Endothelial cell of umbilical vein (primary cell): Measurements from ENCODE around the gene ARHGAP18. TPM values are rescaled to one million over a fixed set of nuclear protein-coding genes. Genes with fewer than 3 reads are reported as not detected.

ENCODE experiments used
- BruUV-seq: library from RNA; stranded (reverse); fragments of 400-500 nt; replicated peaks from 2 replicates; lab custom pipeline; 2021; lab: Mats Ljungman, UMichigan
- CTCF ChIA-PET: fragments of 300-600, 350-600 bp; sonication (Branson Sonifier 250); formaldehyde crosslinking; loops from one replicate; lab custom pipeline; 2021; ENCODE audit warnings: antibody characterized with exemption, inconsistent platforms; lab: Charles Lee
- POLR2A ChIA-PET: fragments of 300-600, 350-600 bp; sonication (Branson Sonifier 250); formaldehyde crosslinking; loops from one replicate; lab custom pipeline; 2021; ENCODE audit warnings: antibody characterized with exemption, inconsistent platforms; lab: Charles Lee
- DNase-seq: peaks from one replicate; pipeline ENCODE4 v3.0.0-alpha.2; 2011; ENCODE audit warnings: low read depth, low spot score
- FAIRE-seq: peaks from 2 replicates; lab custom pipeline; 2011; peaks lifted over from hg19 to GRCh38; lab: Jason Lieb, UNC
- H2AFZ ChIP-seq: 2 replicates; pipeline ENCODE4 v1.6.0; 2012; ENCODE audit warnings: low read depth, low read length, control low read depth, inconsistent platforms
- H3K27ac ChIP-seq: 2 replicates; pipeline ENCODE4 v1.5.1; 2011; ENCODE audit warnings: low read depth, mild to moderate bottlenecking, control low read depth, low read length, moderate library complexity; ENCODE audit not compliant: insufficient read depth
- H3K27me3 ChIP-seq, 2 experiments: 2 replicates each; pipeline versions ENCODE4 v1.6.0 to v1.6.1; 2011; ENCODE audit warnings: low read length in 2 of 2, mixed read lengths in 1 of 2; ENCODE audit not compliant: control insufficient read depth in 2 of 2, insufficient read depth in 2 of 2
- H3K36me3 ChIP-seq, 2 experiments: 2 replicates in 1 of 2; 3 replicates in 1 of 2; pipeline ENCODE4 v1.5.1; 2011; ENCODE audit warnings: low read length in 2 of 2, mild to moderate bottlenecking in 1 of 2, moderate library complexity in 1 of 2; ENCODE audit not compliant: control insufficient read depth in 2 of 2, insufficient read depth in 2 of 2; ENCODE audit errors: extremely low read depth in 1 of 2
- H3K4me1 ChIP-seq: 3 replicates; pipeline ENCODE4 v1.5.1; 2011; ENCODE audit warnings: mild to moderate bottlenecking, low read length; ENCODE audit not compliant: control insufficient read depth, insufficient read depth; ENCODE audit errors: extremely low read depth
- H3K4me2 ChIP-seq: 2 replicates; pipeline ENCODE4 v1.6.1; 2011; ENCODE audit warnings: low read length, control low read depth, mixed read lengths; ENCODE audit not compliant: insufficient read depth
- H3K4me3 ChIP-seq, 3 experiments: fragments of 200-600 bp in 1 of 3; sonication (generic), shearing (Covaris generic) in 1 of 3; replicated peaks in 1 of 3; 2 replicates each; pipeline ENCODE4 v1.5.1; 2011 to 2016; ENCODE audit warnings: control low read depth in 3 of 3, low read length in 3 of 3, mild to moderate bottlenecking in 2 of 3, inconsistent platforms in 1 of 3, low read depth in 1 of 3, moderate library complexity in 1 of 3; ENCODE audit not compliant: insufficient read depth in 1 of 3
- H3K79me2 ChIP-seq: 2 replicates; pipeline ENCODE4 v1.6.0; 2012; ENCODE audit warnings: low read length, inconsistent platforms; ENCODE audit not compliant: control insufficient read depth, insufficient read depth
- H3K9ac ChIP-seq: replicated peaks from 2 replicates; pipeline ENCODE3; 2011; ENCODE audit warnings: low read length, control low read depth; ENCODE audit not compliant: insufficient read depth; ENCODE audit errors: extremely low read depth
- H3K9me1 ChIP-seq: replicated peaks from 3 replicates; pipeline ENCODE4 v1.6.0; 2011; ENCODE audit warnings: mild to moderate bottlenecking, low read length; ENCODE audit not compliant: control insufficient read depth, insufficient read depth; ENCODE audit errors: extremely low read depth
- H3K9me3 ChIP-seq: replicated peaks from 2 replicates; pipeline ENCODE4 v1.5.1; 2012; ENCODE audit warnings: low read length, inconsistent platforms; ENCODE audit not compliant: control insufficient read depth, insufficient read depth
- H4K20me1 ChIP-seq: replicated peaks from 2 replicates; pipeline ENCODE3; 2011; ENCODE audit warnings: mild to moderate bottlenecking, low read length; ENCODE audit not compliant: control insufficient read depth, insufficient read depth; ENCODE audit errors: extremely low read depth
- EZH2 ChIP-seq: IDR thresholded peaks from 2 replicates; pipeline ENCODE4 v1.6.1; 2012; ENCODE audit warnings: borderline replicate concordance, low read depth, mild to moderate bottlenecking, moderate library complexity, low read length, inconsistent platforms; ENCODE audit not compliant: severe bottlenecking
- FOS ChIP-seq: IDR thresholded peaks from 2 replicates; pipeline ENCODE4 v1.6.1; 2011; ENCODE audit warnings: mild to moderate bottlenecking, low read length, moderate library complexity, borderline replicate concordance; ENCODE audit not compliant: insufficient read depth
- GATA2 ChIP-seq: IDR thresholded peaks from 2 replicates; pipeline ENCODE4 v1.7.0; 2011; ENCODE audit warnings: low read depth, mild to moderate bottlenecking, moderate library complexity, mixed read lengths, low read length; ENCODE audit not compliant: insufficient read length, insufficient read depth
- JUN ChIP-seq: IDR thresholded peaks from 2 replicates; pipeline ENCODE4 v1.6.1; 2011; ENCODE audit warnings: borderline replicate concordance, low read depth; ENCODE audit not compliant: insufficient read length, insufficient read depth
- MYC ChIP-seq: IDR thresholded peaks from one replicate; pipeline ENCODE4 v1.6.1; 2011; ENCODE audit warnings: mild to moderate bottlenecking, low read depth, low read length
- POLR2A ChIP-seq: IDR thresholded peaks from 2 replicates; pipeline ENCODE4 v1.6.1; 2012; ENCODE audit warnings: low read depth, mild to moderate bottlenecking, control low read depth, low read length
- POLR2AphosphoS5 ChIP-seq: IDR thresholded peaks from 2 replicates; pipeline ENCODE4 v1.6.1; 2012; ENCODE audit warnings: low read depth, mild to moderate bottlenecking, control low read depth, low read length, moderate library complexity; ENCODE audit not compliant: insufficient read depth
- dilution Hi-C: fragments of 300-500 bp; cut with MboI; formaldehyde crosslinking; loops from one replicate; pipeline ENCODE4 v1.15.0; 2019; ENCODE audit warnings: low sequenced_read_pairs; ENCODE audit not compliant: extremely low pct_ligation_motif_present
- intact Hi-C: fragments of 100-400 bp; cut with micrococcal nuclease; formaldehyde crosslinking; loops from one replicate; pipeline ENCODE4 v1.10.0; 2022
- polyA plus RNA-seq, 4 experiments: library from polyadenylated mRNA; depleted of rRNA in 3 of 4; stranded (reverse) in 3 of 4; unstranded in 1 of 4; fragments of >200 nt; gene quantifications; 2 replicates each; pipeline versions ENCODE4 v1.2.1 to v1.2.3, GENCODE V29; 2011 to 2012; ENCODE audit warnings: missing spikeins in 1 of 4
- total RNA-seq: library from RNA; stranded (reverse); gene quantifications from 2 replicates; pipeline ENCODE4 v1.2.3, GENCODE V29; 2021
- TF ChIP-seq, protein P1 (sequence below), 2 donors: IDR thresholded peaks; 1 replicate in 1 of 2; 2 replicates in 1 of 2; pipeline ENCODE4 v1.5.1; 2011; ENCODE audit warnings: low read length in 2 of 2, mild to moderate bottlenecking in 2 of 2, moderate library complexity in 2 of 2, control low read depth in 1 of 2, inconsistent platforms in 1 of 2, low read depth in 1 of 2; ENCODE audit not compliant: insufficient read depth in 1 of 2; ENCODE audit errors: extremely low read depth in 1 of 2
- TF ChIP-seq, protein P2 (sequence below): IDR thresholded peaks from 2 replicates; pipeline ENCODE4 v1.6.1; 2011; ENCODE audit not compliant: insufficient read depth, insufficient read length

ARHGAP18 gene
- total and polyA plus RNA-seq, 2 donors (not counting 3 experiments of a cell fraction or from before 2014, with no cell fraction given): 13.1 to 86.1 TPM

DNA sequence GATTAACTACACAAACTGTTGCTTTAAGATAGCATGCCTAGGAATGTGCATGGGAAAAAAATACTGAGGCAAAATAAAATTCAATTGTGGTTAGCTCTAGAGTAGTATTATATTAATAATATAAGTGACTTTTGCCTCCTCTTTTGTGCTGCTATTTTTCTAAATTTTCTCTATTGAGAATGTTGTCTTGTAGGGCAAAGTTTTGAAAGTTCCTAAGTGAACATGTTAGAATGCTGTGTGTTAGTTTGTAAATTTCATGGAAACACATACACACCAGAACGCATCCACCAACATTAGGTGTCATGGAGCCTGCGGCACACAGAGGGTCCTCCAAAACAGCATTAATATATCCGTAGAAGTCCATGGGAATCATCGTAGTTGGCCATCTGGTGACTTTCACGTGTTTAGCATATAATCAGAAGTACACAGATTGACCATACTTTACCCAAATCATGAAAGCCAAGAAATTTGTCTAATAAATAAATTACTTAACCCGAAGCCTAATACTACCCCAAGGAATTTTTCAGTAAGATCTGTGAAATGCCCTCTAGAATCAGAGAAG is 25.6 kb downstream of the ARHGAP18 start:
- intact Hi-C loops: loop anchor here (1.0 to 2.0 kb wide), 4 partner anchors 11 to 40 kb away; partner anchors contain the start of gene ARHGAP18
- ChIA-PET POLR2A (interaction anchor here (0.9 to 1.6 kb wide), 7 partner anchors 11 to 40 kb away, joined by 3 to 16 read pairs (median 5); partner anchors contain the start of gene ARHGAP18), CTCF (interaction anchor here (0.8 to 2.5 kb wide), 13 partner anchors 9 to 337 kb away, joined by 3 to 16 read pairs (median 4); no protein-coding TSS in a partner anchor)
- DNase-seq: no peak
- TF ChIP-seq POLR2AphosphoS5 (no peak), JUN (no peak), GATA2 (no peak), EZH2 (no peak), FOS (no peak), MYC (no peak), POLR2A (no peak)
- TF ChIP-seq, protein P1, sequence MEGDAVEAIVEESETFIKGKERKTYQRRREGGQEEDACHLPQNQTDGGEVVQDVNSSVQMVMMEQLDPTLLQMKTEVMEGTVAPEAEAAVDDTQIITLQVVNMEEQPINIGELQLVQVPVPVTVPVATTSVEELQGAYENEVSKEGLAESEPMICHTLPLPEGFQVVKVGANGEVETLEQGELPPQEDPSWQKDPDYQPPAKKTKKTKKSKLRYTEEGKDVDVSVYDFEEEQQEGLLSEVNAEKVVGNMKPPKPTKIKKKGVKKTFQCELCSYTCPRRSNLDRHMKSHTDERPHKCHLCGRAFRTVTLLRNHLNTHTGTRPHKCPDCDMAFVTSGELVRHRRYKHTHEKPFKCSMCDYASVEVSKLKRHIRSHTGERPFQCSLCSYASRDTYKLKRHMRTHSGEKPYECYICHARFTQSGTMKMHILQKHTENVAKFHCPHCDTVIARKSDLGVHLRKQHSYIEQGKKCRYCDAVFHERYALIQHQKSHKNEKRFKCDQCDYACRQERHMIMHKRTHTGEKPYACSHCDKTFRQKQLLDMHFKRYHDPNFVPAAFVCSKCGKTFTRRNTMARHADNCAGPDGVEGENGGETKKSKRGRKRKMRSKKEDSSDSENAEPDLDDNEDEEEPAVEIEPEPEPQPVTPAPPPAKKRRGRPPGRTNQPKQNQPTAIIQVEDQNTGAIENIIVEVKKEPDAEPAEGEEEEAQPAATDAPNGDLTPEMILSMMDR (IDR thresholded peaks at IDR 0.05; ENCODE audit: extremely low read depth in 1 of 2, insufficient read depth in 1 of 2, low read depth in 1 of 2, low read length in 2 of 2): no peak
- TF ChIP-seq, protein P2, sequence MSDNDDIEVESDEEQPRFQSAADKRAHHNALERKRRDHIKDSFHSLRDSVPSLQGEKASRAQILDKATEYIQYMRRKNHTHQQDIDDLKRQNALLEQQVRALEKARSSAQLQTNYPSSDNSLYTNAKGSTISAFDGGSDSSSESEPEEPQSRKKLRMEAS: no peak
- peak overlapping the region; percentile 35 for H3K4me2 ChIP-seq
- H3K36me3 ChIP-seq: peaks cover 3% of the 10 kb centered on the region in 2 experiments
- H3K9me3 ChIP-seq: no peaks in the 10 kb centered on the region
- H3K9ac ChIP-seq: peak overlapping the region; percentile 78
- no peak overlapping the region for H2AFZ ChIP-seq
- dilution Hi-C loops: no loop called here
- no peaks in the 10 kb centered on the region for H3K27me3 ChIP-seq
- peaks cover 72% of the 10 kb centered on the region for H3K79me2 ChIP-seq
- peak overlapping the region; percentile 98 for H3K27ac ChIP-seq
- H3K4me3 ChIP-seq: no peak overlapping the region
- no peaks in the 10 kb centered on the region for H3K9me1 ChIP-seq
- H4K20me1 ChIP-seq: no peaks in the 10 kb centered on the region
- peaks cover 71% of the 10 kb centered on the region for H3K4me1 ChIP-seq
- BruUV-seq: TSS peak; percentile 97
- FAIRE-seq: peak; percentile 15
